Measurements from ENCODE around the gene DARS2.
"Not testable (repeated sequence)": the region's sequence is repeated elsewhere in the genome, so short reads cannot be mapped to it uniquely, and the experiment has no call there.

Gene DARS2

DNA sequence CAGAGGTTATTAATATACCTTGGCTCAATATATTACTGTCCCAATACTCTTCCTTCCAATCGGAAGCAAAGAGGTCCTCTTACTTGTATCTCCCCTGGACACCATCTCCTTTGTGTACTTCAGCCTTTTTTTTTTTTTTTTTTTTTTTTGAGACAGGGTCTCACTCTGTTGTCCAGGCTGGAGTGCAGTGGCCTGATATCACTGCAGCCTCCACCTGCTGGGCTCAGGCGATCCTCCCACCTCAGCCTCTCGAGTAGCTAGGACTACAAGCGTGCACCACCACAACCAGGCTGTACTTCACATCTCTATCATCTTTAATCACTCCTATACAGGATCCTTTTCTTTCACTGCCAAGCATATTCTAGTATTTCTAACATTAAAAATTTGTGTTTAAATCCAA, 2.8 kb upstream of the DARS2 start:
- Histone ChIP-seq H3K4me2 (peak overlapping the region; percentile 23; the same call in 1 of the 2 replicates), H3K4me1 (peaks cover 44% of the 10 kb centered on the region), H3K27ac (no peak overlapping the region), H3K9me3 (peaks cover 24% of the 10 kb centered on the region), H4K20me1 (no peaks in the 10 kb centered on the region), H3K9ac (no peak overlapping the region), H3K36me3 (peaks cover 48% of the 10 kb centered on the region), H3K27me3 (no peaks in the 10 kb centered on the region), H3K4me3 (no peak overlapping the region)
- no peak for TF ChIP-seq Cebpa-rat (IDR thresholded peaks at IDR 0.05)

DNA sequence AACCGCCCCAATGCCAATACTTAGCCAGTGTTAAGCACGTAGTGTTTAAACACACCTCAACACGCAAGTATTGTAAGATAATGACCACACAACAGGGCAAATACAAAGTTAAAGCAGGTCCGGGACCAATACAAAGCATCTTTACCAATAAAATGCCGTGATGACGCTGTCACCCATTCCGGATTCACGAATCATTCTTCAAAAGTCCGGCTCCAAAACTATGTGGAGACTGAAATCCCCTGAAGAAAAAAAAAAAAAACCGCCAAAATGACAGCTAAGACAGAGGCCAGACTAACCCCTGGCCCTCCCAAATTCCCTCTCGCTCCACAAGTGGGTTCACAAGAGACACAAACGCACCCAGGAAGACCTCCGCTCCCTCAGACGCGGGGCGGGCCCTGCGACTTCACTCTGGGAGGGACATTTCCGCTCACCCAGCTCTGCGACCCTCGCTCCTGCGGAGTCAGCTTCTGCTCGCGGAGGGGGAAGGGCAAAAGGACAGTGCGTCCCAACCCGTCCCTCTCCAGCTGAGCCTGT, 625 bp upstream of the DARS2 start:
- TF ChIP-seq Cebpa-rat (IDR thresholded peaks at IDR 0.05) = no peak
- Histone ChIP-seq H3K4me1 (peaks cover 49% of the 10 kb centered on the region), H3K9me3 (peaks cover 6% of the 10 kb centered on the region; the same call in 1 of the 2 replicates), H3K9ac (peak overlapping the region; percentile 89), H3K27me3 (no peaks in the 10 kb centered on the region), H3K4me2 (peak overlapping the region; percentile 95), H3K4me3 (peak overlapping the region; percentile 90), H3K36me3 (peaks cover 30% of the 10 kb centered on the region), H3K27ac (peak overlapping the region; percentile 88), H4K20me1 (no peaks in the 10 kb centered on the region)

DNA sequence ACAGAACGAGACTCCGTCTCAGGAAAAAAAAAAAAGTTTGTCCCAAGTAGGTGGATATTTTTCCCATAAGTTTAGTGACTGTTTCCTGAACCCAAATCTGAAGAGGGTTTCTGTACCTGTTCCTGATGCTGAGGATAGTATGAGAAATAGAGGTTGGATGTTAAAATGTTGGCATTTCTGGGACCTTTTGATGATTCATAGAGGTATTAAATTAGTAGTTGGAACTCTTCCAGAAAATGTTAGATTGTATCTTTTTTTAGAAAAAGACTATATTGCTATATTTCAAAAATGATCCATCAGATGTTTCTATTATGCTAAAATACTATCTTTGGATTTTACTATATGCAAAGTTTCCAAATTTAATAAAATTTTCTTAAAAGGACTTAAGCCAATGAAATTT, 3.1 kb downstream of the DARS2 start:
- peaks cover 32% of the 10 kb centered on the region for H3K4me1 ChIP-seq
- H3K27me3 ChIP-seq = no peaks in the 10 kb centered on the region
- no peak for TF ChIP-seq Cebpa-rat (IDR thresholded peaks at IDR 0.05)
- no peaks in the 10 kb centered on the region for H4K20me1 ChIP-seq
- H3K9ac ChIP-seq = no peak overlapping the region
- H3K4me2 ChIP-seq = peak overlapping the region; percentile 7; the same call in 1 of the 2 replicates
- peaks cover 16% of the 10 kb centered on the region for H3K36me3 ChIP-seq
- H3K27ac ChIP-seq = no peak overlapping the region
- H3K9me3 ChIP-seq = no peaks in the 10 kb centered on the region
- H3K4me3 ChIP-seq = no peak overlapping the region

DNA sequence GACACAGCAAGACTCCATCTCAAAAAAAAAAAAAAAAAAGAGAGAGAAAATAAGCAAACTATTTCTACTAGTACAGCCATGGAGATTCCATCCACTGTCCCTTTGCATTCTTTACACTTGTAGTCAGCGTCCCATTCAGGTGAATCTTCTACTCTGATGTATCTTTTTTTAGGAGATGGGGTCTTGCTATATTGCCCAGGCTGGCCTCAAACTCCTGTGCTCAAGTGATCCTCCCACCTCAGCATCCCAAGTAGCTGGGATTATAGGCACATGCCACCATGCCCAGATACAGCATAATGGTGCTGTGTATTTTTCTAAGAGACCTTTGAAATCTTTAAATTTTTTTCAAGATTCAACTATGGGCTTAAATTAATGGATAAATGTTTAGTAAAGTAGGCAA, 8.3 kb downstream of the DARS2 start:
- no peaks in the 10 kb centered on the region for H3K9me3 ChIP-seq
- H3K36me3 ChIP-seq = peaks cover 60% of the 10 kb centered on the region
- no peak overlapping the region for H3K4me2 ChIP-seq
- H3K4me1 ChIP-seq = no peaks in the 10 kb centered on the region
- H4K20me1 ChIP-seq = no peaks in the 10 kb centered on the region
- no peak for TF ChIP-seq Cebpa-rat (IDR thresholded peaks at IDR 0.05)
- no peak overlapping the region for H3K27ac ChIP-seq
- no peak overlapping the region for H3K9ac ChIP-seq
- no peaks in the 10 kb centered on the region for H3K27me3 ChIP-seq
- no peak overlapping the region for H3K4me3 ChIP-seq

GRCh38 chr1:173852105-173852504, 27.6 kb downstream of the DARS2 start:
- Histone ChIP-seq H3K4me1 (no peaks in the 10 kb centered on the region), H3K27me3 (no peaks in the 10 kb centered on the region), H3K36me3 (peaks cover 77% of the 10 kb centered on the region), H3K9ac (no peak overlapping the region), H3K27ac (no peak overlapping the region), H3K4me3 (no peak overlapping the region), H3K9me3 (no peaks in the 10 kb centered on the region), H4K20me1 (no peaks in the 10 kb centered on the region), H3K4me2 (no peak overlapping the region)
- no peak for TF ChIP-seq Cebpa-rat (IDR thresholded peaks at IDR 0.05)

DNA sequence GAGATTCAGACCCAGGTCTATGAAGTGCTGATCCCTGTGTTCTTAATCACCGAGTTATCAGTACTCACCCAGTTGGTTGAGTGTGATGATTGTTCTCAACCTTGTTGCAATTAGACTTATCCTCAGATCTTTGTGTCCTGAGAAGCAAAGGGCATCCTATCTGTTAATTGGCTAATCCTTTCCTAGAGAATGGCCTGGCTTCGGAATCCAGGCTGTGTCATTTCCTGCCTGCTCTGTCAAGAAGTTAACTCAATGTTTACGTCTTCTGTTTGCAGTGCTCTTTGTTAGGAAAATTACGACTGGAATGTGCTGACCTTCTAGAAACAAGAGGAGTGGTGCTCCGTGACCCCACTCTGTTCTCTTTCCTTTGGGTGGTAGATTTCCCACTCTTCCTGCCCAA, 28.6 kb downstream of the DARS2 start:
- no peak for TF ChIP-seq Cebpa-rat (IDR thresholded peaks at IDR 0.05)
- no peaks in the 10 kb centered on the region for H3K9me3 ChIP-seq
- H3K4me2 ChIP-seq = no peak overlapping the region
- no peak overlapping the region for H3K4me3 ChIP-seq
- no peaks in the 10 kb centered on the region; the same call in 1 of the 2 replicates for H4K20me1 ChIP-seq
- H3K9ac ChIP-seq = no peak overlapping the region
- no peak overlapping the region for H3K27ac ChIP-seq
- peaks cover 87% of the 10 kb centered on the region for H3K36me3 ChIP-seq
- H3K4me1 ChIP-seq = no peaks in the 10 kb centered on the region
- H3K27me3 ChIP-seq = no peaks in the 10 kb centered on the region

GRCh38 chr1:173856014-173856413, 31.5 kb downstream of the DARS2 start:
- Histone ChIP-seq H3K9me3 (no peaks in the 10 kb centered on the region), H3K4me1 (no peaks in the 10 kb centered on the region), H3K36me3 (peaks cover 84% of the 10 kb centered on the region), H4K20me1 (no peaks in the 10 kb centered on the region; the same call in 1 of the 2 replicates), H3K27me3 (no peaks in the 10 kb centered on the region), H3K27ac (no peak overlapping the region), H3K4me2 (no peak overlapping the region), H3K4me3 (no peak overlapping the region), H3K9ac (no peak overlapping the region)
- TF ChIP-seq Cebpa-rat (IDR thresholded peaks at IDR 0.05) = no peak

GRCh38 chr1:173856903-173857302, 32.4 kb downstream of the DARS2 start:
- Histone ChIP-seq H3K9me3 (no peaks in the 10 kb centered on the region), H3K27me3 (no peaks in the 10 kb centered on the region), H3K27ac (no peak overlapping the region), H3K4me1 (no peaks in the 10 kb centered on the region), H4K20me1 (peaks cover 7% of the 10 kb centered on the region), H3K36me3 (peaks cover 84% of the 10 kb centered on the region), H3K4me3 (no peak overlapping the region), H3K4me2 (no peak overlapping the region), H3K9ac (no peak overlapping the region)
- TF ChIP-seq Cebpa-rat (IDR thresholded peaks at IDR 0.05) = no peak

DNA sequence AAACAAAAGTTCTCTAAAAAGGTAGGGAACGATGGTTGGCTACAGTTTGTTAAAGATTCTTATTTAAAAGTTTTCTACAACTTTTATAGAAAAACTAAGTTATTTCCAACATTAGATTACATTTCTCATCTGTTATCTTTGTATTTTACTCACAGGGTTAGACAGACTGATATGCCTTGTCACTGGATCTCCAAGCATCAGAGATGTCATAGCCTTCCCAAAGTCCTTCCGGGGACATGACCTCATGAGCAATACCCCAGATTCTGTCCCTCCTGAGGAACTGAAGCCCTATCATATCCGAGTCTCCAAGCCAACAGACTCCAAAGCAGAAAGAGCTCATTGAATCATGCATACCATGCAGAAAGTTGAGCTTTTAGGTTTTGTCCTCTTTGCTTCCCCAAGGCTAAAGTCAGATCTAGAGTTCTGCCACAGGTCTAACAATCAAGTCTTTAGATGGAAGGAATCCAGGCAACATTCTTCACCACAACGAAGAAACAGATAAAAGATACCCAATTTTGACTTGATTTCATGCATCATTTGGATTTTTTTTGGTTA, 33.0 kb downstream of the DARS2 start:
- TF ChIP-seq Cebpa-rat (IDR thresholded peaks at IDR 0.05) = no peak
- Histone ChIP-seq H3K4me1 (no peaks in the 10 kb centered on the region), H3K9ac (no peak overlapping the region), H3K4me3 (no peak overlapping the region), H3K36me3 (peaks cover 84% of the 10 kb centered on the region), H4K20me1 (peaks cover 12% of the 10 kb centered on the region), H3K27ac (no peak overlapping the region), H3K27me3 (no peaks in the 10 kb centered on the region), H3K9me3 (no peaks in the 10 kb centered on the region), H3K4me2 (no peak overlapping the region)

DNA sequence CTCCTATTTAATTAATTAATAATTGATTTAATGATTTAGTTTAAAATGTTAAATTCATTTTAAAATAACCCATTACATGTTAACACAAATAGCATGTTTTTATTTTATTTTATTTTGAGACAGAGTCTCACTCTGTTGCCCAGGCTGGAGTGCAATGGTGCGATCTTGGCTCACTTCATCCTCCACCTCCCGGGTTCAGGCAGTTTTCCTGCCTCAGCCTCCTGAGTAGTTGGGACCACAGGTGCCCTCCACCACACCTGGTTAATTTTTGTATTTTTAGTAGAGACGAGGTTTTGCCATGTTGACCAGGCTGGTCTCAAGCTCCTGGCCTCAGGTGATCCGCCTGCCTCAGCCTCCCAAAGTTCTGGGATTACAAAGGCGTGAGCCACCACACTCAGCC, 35.1 kb downstream of the DARS2 start:
- H3K4me2 ChIP-seq, H3K9ac ChIP-seq, H3K27ac ChIP-seq, H3K9me3 ChIP-seq, H3K4me1 ChIP-seq, H3K4me3 ChIP-seq, H3K27me3 ChIP-seq: not testable (repeated sequence)
- Histone ChIP-seq H3K36me3 (peaks cover 84% of the 10 kb centered on the region), H4K20me1 (peaks cover 33% of the 10 kb centered on the region)

GRCh38 chr1:173860065-173860464, 35.6 kb downstream of the DARS2 start:
- H3K27ac ChIP-seq = no peak overlapping the region
- H3K4me3 ChIP-seq = no peak overlapping the region
- TF ChIP-seq Cebpa-rat (IDR thresholded peaks at IDR 0.05) = no peak
- H4K20me1 ChIP-seq = peaks cover 38% of the 10 kb centered on the region
- H3K36me3 ChIP-seq = peaks cover 84% of the 10 kb centered on the region
- peaks cover 12% of the 10 kb centered on the region for H3K4me1 ChIP-seq
- H3K9me3 ChIP-seq = no peaks in the 10 kb centered on the region
- no peak overlapping the region for H3K4me2 ChIP-seq
- H3K27me3 ChIP-seq = no peaks in the 10 kb centered on the region
- H3K9ac ChIP-seq = no peak overlapping the region
